GM21619 (cell line): Measurements from ENCODE around the gene HES5.

Experiments used
- ATAC-seq: cut with Tn5 transposase; IDR thresholded peaks from one replicate; pipeline ENCODE4 v1.9.1; 2021; ENCODE audit not compliant: unreplicated experiment

The HES5 gene

DNA sequence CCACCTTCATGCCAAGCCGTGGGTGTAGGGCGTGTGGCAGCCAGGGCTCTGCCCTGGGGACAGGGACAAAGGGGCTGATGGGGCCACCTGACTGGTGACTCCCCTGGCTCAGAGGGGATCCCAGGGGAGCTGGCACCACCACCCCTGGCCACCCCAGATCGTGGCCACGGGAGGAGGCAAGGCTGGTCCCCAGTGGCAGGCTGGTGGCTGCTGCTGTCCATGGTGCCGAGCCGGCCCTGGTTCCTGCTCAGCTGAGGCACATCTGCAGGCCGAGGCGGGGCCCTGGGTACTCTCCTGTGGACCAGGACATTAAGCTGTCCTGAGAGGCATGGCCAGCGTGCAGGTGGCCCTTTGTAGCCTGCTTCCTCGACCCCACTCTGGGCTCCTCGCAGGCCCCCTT is 47.5 kb downstream of the HES5 start:
- ATAC-seq: no peak

DNA sequence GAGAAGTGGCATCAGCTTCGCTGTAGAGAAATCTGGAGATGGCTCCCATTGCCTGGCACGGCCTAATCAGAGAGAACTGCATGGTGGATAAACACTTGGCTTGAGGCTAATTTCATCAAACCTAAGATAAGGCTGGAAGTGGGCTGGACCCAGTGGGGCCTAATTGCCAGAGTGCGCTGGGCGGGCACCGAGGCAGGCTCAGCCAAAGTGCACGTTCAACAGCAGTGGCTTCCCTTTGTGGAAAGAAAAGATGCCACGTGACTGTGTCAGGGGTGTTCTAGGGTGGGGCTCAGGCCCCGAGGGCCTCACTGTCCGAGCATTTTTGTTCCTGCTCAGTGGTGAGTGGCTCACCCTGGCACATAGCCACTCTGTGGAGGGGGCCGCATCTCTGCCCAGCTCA is 48.2 kb downstream of the HES5 start:
- no peak for ATAC-seq

DNA sequence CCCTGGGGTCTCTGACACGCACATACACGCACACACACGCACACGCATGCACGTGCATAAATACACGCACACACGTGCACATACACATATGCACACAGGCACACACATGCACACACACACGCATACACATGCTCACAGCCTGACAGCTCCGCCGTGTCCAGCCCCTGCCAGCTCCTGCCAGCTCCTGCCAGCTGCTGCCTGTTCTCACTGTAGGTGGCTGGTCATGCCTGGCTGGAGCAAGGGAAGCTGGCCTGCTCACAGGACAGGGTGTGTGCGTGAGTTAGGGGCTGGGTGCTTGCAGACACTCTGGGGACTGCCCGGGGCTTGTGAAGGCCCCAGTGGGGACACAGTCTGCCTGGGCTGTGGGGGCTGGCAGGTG is 49.1 kb downstream of the HES5 start:
- no peak for ATAC-seq

DNA sequence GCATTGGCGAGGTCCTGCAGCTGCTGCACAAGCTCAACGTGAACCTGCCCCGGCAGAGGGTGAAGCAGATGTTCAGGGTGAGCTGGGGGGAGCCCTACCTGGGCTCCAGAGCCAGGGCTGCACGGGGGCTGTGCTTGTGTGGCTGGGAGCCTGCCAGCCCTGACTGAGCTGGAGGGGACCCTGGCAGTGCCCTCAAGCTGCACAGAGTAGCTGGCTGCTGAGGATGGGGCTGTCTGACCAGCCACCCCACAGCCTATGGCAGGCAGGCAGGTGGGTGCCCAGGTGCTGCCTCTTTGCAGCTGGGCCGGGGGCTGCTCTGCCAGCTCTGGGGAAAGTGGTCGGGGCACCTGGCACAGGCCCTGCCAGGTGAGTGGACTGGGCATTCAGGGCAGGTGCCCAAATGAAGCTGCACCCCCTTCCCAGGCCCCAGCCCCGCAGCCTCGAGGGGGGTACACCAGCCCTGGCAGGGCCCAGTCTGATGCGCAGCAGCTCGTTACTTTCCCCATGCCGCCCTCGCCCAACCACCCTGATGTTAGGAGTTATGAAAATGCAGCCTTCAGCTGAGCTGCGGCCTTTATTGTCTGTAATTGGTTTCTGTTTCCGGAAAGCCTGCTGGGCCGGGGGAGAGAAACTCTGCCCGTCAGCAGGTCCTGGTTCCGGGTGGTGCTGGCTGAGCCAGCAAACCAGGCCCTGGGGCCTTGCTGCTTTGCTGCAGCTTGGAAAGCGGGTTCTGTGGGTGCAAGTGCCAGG is 49.7 kb downstream of the HES5 start:
- no peak for ATAC-seq

DNA sequence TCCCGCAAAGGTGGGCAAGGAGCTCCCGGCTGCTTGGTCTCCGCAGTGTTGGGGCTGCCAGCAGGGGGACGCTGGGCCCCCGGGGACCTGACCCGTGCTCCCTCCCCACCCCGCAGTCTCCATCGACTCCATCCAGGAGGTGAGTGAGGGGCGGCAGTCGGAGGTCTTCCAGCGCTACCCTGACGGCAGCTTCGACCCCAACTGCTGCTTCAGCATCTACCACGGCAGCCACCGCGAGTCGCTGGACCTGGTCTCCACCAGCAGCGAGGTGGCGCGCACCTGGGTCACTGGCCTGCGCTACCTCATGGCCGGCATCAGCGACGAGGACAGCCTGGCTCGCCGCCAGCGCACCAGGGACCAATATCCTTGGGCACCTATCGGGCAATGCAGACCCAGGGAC is 50.4 kb downstream of the HES5 start:
- ATAC-seq: no peak

DNA sequence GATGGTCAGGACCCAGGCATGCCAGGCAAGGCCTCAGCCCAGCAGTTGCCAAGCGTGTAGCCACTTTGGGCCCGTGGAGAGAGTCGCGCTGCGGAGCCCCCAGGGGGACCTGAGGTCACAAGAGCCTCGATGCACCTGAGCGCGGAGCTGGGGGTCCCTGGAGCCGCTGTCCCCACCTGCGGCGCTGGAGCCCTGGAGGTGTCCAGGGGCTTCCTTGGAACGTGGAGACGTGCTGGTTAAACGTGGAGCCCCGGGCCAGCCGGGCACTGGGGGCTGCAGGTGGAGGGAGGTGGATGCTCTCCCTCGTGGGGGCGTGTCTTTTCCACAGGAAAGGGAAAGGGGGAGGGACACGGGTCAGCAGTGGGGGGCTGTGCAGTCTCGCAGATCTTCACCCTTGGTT is 50.9 kb downstream of the HES5 start:
- ATAC-seq: no peak
